CD8-positive, alpha-beta memory T cell (primary cell): Measurements from ENCODE around the gene DEPP1. TPM values are rescaled to one million over a fixed set of nuclear protein-coding genes. Genes with fewer than 3 reads are reported as not detected.

Experiments
- CTCF ChIA-PET: fragments of 350-600 bp; sonication (Branson Sonifier 250); formaldehyde crosslinking; loops from one replicate; lab custom pipeline; 2021; ENCODE audit warnings: antibody characterized with exemption; lab: Charles Lee
- POLR2A ChIA-PET: fragments of 350-600 bp; sonication (Branson Sonifier 250); formaldehyde crosslinking; loops from one replicate; lab custom pipeline; 2021; ENCODE audit warnings: antibody characterized with exemption; lab: Charles Lee
- DNase-seq, 5 donors: peaks; one replicate each; pipeline versions ENCODE4 v3.0.0 to v3.0.0-alpha.2; 2020 to 2022; ENCODE audit warnings: mixed read lengths in 1 of 5
- H3K27ac ChIP-seq: one replicate; pipeline ENCODE4 v1.7.0; 2013; ENCODE audit warnings: low read depth, mild to moderate bottlenecking, low read length, moderate library complexity
- H3K27me3 ChIP-seq: 2 replicates; pipeline ENCODE4 v1.7.0; 2013; ENCODE audit warnings: low read length, mild to moderate bottlenecking; ENCODE audit not compliant: insufficient read depth, poor library complexity, severe bottlenecking
- H3K36me3 ChIP-seq: 2 replicates; pipeline ENCODE4 v1.7.0; 2013; ENCODE audit warnings: mild to moderate bottlenecking, low read length, moderate library complexity; ENCODE audit not compliant: insufficient read depth
- H3K4me1 ChIP-seq: 2 replicates; pipeline ENCODE4 v1.7.0; 2013; ENCODE audit warnings: mild to moderate bottlenecking, low read length, moderate library complexity; ENCODE audit not compliant: insufficient read depth
- H3K4me3 ChIP-seq: 2 replicates; pipeline ENCODE4 v1.7.0; 2013; ENCODE audit warnings: mild to moderate bottlenecking, low read length
- H3K9me3 ChIP-seq: 2 replicates; pipeline ENCODE4 v1.7.0; 2013; ENCODE audit warnings: mild to moderate bottlenecking, low read length
- H3K27ac Mint-ChIP-seq, 8 donors: one replicate each; pipeline ENCODE4 v1.8.0; 2020 to 2021; ENCODE audit warnings: mixed read lengths in 8 of 8, mild to moderate bottlenecking in 6 of 8, inconsistent platforms in 3 of 8, moderate library complexity in 3 of 8
- H3K27me3 Mint-ChIP-seq, 2 donors: one replicate each; pipeline ENCODE4 v1.8.0; 2020 to 2021; ENCODE audit warnings: mixed read lengths in 2 of 2, mild to moderate bottlenecking in 1 of 2, moderate library complexity in 1 of 2
- H3K36me3 Mint-ChIP-seq, 3 donors: one replicate each; pipeline ENCODE4 v1.8.0; 2020 to 2021; ENCODE audit warnings: mixed read lengths in 3 of 3, inconsistent platforms in 1 of 3, mild to moderate bottlenecking in 1 of 3
- H3K4me1 Mint-ChIP-seq, 3 donors: one replicate each; pipeline ENCODE4 v1.8.0; 2020 to 2021; ENCODE audit warnings: mixed read lengths in 3 of 3, inconsistent platforms in 1 of 3, mild to moderate bottlenecking in 1 of 3
- H3K4me3 Mint-ChIP-seq, 7 donors: one replicate each; pipeline ENCODE4 v1.8.0; 2020 to 2021; ENCODE audit warnings: mixed read lengths in 7 of 7, mild to moderate bottlenecking in 6 of 7, moderate library complexity in 4 of 7, inconsistent platforms in 2 of 7
- H3K9me3 Mint-ChIP-seq, 5 donors: one replicate each; pipeline ENCODE4 v1.8.0; 2020 to 2022; ENCODE audit warnings: mixed read lengths in 5 of 5, mild to moderate bottlenecking in 3 of 5, moderate library complexity in 2 of 5, inconsistent platforms in 1 of 5
- polyA plus RNA-seq: library from polyadenylated mRNA; unstranded; fragments of 300-500 nt; fragmentation: Illumina TruSeq; gene quantifications from one replicate; pipeline ENCODE4 v1.2.3, GENCODE V29; 2021
- total RNA-seq, 2 experiments: library from RNA; stranded (reverse); gene quantifications; one replicate each; pipeline ENCODE4 v1.2.3, GENCODE V29; 2021

The DEPP1 gene
- total and polyA plus RNA-seq, 3 experiments from 2014 or later, result 0.11 TPM; not detected in 2

DNA sequence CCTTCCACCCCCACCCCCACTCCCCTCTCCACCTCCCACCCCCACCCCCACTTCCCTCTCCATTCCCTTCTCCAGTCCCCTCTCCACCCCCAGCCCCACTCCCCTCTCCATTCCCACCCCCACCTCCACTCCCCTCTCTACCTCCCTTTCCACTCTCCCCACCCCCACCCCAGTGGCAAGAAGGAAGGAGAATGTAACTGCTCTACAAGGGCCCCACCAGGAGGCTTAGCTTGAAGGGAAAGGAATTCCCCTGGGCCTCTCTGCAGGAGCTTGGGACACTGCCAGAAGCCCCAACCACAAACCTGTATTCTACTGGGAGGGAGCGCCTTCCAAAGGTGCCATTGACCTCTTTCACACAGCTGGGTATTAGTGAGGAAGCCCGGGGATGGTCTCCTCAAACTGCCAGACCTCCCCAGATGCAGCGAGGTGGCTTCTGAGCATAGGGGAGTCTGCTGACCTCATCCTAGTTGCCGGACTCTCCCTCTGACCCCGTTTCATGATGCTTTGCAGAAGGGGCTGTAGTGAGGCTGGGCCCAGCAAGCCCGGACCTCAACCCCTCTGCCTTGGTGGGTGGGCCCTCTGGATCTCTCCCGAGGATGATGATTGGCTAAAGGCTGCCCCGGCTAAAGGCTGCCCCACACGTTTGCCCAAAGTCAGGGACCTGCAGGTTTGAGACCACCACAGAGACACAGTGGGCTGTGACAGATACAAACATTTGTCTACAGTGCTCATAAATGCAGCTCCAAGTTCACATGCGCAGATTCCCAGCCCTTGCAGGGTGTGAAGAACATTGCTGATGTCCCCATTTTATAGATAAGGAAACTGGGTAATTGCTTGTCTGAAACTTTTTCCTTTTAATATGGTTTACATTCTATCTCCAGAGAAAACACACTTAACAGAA is 2.9 kb downstream of the DEPP1 start:
- CTCF ChIA-PET, result interaction anchor here (0.9 to 6.2 kb wide), 4 partner anchors 10 to 43 kb away, joined by 3 to 36 read pairs (median 4); no protein-coding TSS in a partner anchor
- H3K9me3 ChIP-seq, result no peaks in the 10 kb centered on the region
- Mint-ChIP-seq H3K36me3 (no peaks in the 10 kb centered on the region), H3K27ac (peak overlapping the region in 3 of 8 donors; percentile 6 to 35 (median 17)), H3K27me3 (no peaks in the 10 kb centered on the region), H3K9me3 (no peaks in the 10 kb centered on the region), H3K4me1 (peaks cover 2 to 18% (median 9%) of the 10 kb centered on the region in 3 donors), H3K4me3 (peak overlapping the region in 5 of 7 donors; percentile 15 to 50 (median 28))
- H3K36me3 ChIP-seq, result no peaks in the 10 kb centered on the region
- no peak overlapping the region for H3K4me3 ChIP-seq
- no peak for DNase-seq
- POLR2A ChIA-PET, result no interaction called here
- no peaks in the 10 kb centered on the region for H3K27me3 ChIP-seq
- no peak overlapping the region for H3K27ac ChIP-seq
- H3K4me1 ChIP-seq, result peaks cover 15% of the 10 kb centered on the region

GRCh38 chr10:44974628-44975430 is 3.8 kb downstream of the DEPP1 start:
- Mint-ChIP-seq H3K9me3 (no peaks in the 10 kb centered on the region), H3K27ac (peak overlapping the region in 5 of 8 donors; percentile 34 to 92 (median 57)), H3K4me1 (peaks cover 2 to 19% (median 11%) of the 10 kb centered on the region in 3 donors), H3K27me3 (no peaks in the 10 kb centered on the region), H3K4me3 (peak overlapping the region; percentile 50 to 87 (median 72)), H3K36me3 (no peaks in the 10 kb centered on the region)
- ChIA-PET POLR2A (no interaction called here), CTCF (interaction anchor here (0.9 to 6.2 kb wide), 5 partner anchors 9 to 42 kb away, joined by 4 to 36 read pairs (median 7); no protein-coding TSS in a partner anchor)
- H3K36me3 ChIP-seq, result no peaks in the 10 kb centered on the region
- H3K9me3 ChIP-seq, result no peaks in the 10 kb centered on the region
- no peak overlapping the region for H3K27ac ChIP-seq
- peak; percentile 55 to 72 (median 65) for DNase-seq
- peaks cover 15% of the 10 kb centered on the region for H3K4me1 ChIP-seq
- H3K27me3 ChIP-seq, result no peaks in the 10 kb centered on the region
- peak overlapping the region; percentile 44 for H3K4me3 ChIP-seq

GRCh38 chr10:44974082-44974627 is 4.5 kb downstream of the DEPP1 start:
- no peaks in the 10 kb centered on the region for H3K27me3 Mint-ChIP-seq
- ChIA-PET CTCF (interaction anchor here (2.3 to 2.6 kb wide), 2 partner anchors 38 to 42 kb away, joined by 7 to 26 read pairs; no protein-coding TSS in a partner anchor), POLR2A (interaction anchor here (0.6 kb wide), 1 partner anchor 1470 kb away, joined by 6 read pairs; no protein-coding TSS in a partner anchor)

DNA sequence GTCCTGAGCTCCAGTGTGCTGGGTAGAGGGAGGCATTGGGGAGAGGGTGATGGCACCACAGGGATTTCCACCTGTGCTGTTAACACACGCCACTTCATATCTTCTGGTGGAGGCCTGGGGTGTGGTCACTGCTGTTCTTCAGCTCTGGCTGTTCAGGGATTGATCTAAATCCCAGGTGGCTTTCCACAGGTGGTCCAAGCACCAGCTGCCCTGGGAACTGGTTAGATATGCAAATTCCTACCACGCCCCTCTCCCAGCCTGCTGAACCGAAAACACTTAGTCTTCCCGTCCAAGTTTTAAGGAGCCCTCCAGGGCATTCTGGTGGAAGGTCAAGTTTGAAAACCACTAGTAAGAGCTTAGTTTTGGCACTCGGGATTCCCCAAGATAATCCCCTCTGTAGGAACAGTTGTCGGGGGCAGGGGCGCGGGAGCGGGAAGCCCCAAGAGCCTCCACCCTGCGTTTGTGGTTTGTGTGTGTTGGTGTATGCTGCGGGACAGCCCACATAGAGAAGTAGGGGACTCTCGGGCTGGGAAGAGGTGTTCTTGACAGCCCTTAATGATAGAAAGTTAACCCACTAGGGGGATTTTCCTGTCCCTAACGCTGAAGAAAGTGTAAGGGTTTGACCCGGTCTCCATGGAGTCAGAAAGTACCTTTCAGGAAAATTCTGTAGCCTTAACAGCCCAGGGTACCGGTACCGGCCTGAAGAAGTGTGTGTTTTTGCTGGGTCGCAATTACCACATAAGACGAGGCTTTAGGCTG is 5.1 kb downstream of the DEPP1 start:
- peaks cover 28% of the 10 kb centered on the region for H3K4me1 ChIP-seq
- H3K27me3 Mint-ChIP-seq, result no peaks in the 10 kb centered on the region
- H3K4me1 Mint-ChIP-seq, result peaks cover 15 to 32% (median 24%) of the 10 kb centered on the region in 3 donors
- H3K27ac Mint-ChIP-seq, result peak overlapping the region in 2 of 8 donors; percentile 42 to 84
- POLR2A ChIA-PET, result interaction anchor here (0.6 kb wide), 1 partner anchor 1470 kb away, joined by 6 read pairs; no protein-coding TSS in a partner anchor
- H3K36me3 ChIP-seq, result no peaks in the 10 kb centered on the region
- DNase-seq, result no peak
- CTCF ChIA-PET, result interaction anchor here (1.1 to 2.6 kb wide), 3 partner anchors 37 to 41 kb away, joined by 3 to 26 read pairs (median 7); no protein-coding TSS in a partner anchor
- no peaks in the 10 kb centered on the region for H3K9me3 ChIP-seq
- H3K36me3 Mint-ChIP-seq, result no peaks in the 10 kb centered on the region
- H3K27me3 ChIP-seq, result no peaks in the 10 kb centered on the region
- peak overlapping the region in 2 of 7 donors; percentile 27 to 72 for H3K4me3 Mint-ChIP-seq
- no peaks in the 10 kb centered on the region for H3K9me3 Mint-ChIP-seq
- no peak overlapping the region for H3K27ac ChIP-seq
- H3K4me3 ChIP-seq, result no peak overlapping the region

More at GRCh38 chr10:44974082-44974627, 4.5 kb downstream of the DEPP1 start:
- H3K9me3 Mint-ChIP-seq, result no peaks in the 10 kb centered on the region
- H3K27me3 ChIP-seq, result no peaks in the 10 kb centered on the region
- peak overlapping the region in 3 of 8 donors; percentile 34 to 92 (median 57) for H3K27ac Mint-ChIP-seq
- no peaks in the 10 kb centered on the region for H3K36me3 Mint-ChIP-seq
- H3K4me3 ChIP-seq, result peak overlapping the region; percentile 44
- no peaks in the 10 kb centered on the region for H3K36me3 ChIP-seq
- no peak for DNase-seq
- H3K27ac ChIP-seq, result no peak overlapping the region
- peaks cover 8 to 26% (median 18%) of the 10 kb centered on the region in 3 donors for H3K4me1 Mint-ChIP-seq
- H3K4me3 Mint-ChIP-seq, result peak overlapping the region; percentile 50 to 87 (median 72)
- H3K4me1 ChIP-seq, result peaks cover 21% of the 10 kb centered on the region
- no peaks in the 10 kb centered on the region for H3K9me3 ChIP-seq

GRCh38 chr10:44972874-44973306 is 5.7 kb downstream of the DEPP1 start:
- DNase-seq, result no peak
- Mint-ChIP-seq H3K27me3 (no peaks in the 10 kb centered on the region), H3K36me3 (no peaks in the 10 kb centered on the region), H3K9me3 (no peaks in the 10 kb centered on the region), H3K4me1 (peaks cover 21 to 39% (median 30%) of the 10 kb centered on the region in 3 donors), H3K27ac (no peak overlapping the region), H3K4me3 (peak overlapping the region in 1 of 7 donors; percentile 3)
- H3K27me3 ChIP-seq, result no peaks in the 10 kb centered on the region
- POLR2A ChIA-PET, result no interaction called here
- peaks cover 34% of the 10 kb centered on the region for H3K4me1 ChIP-seq
- CTCF ChIA-PET, result interaction anchor here (1.1 to 2.6 kb wide), 3 partner anchors 37 to 40 kb away, joined by 3 to 26 read pairs (median 7); no protein-coding TSS in a partner anchor
- no peak overlapping the region for H3K4me3 ChIP-seq
- no peaks in the 10 kb centered on the region for H3K9me3 ChIP-seq
- H3K27ac ChIP-seq, result no peak overlapping the region
- H3K36me3 ChIP-seq, result no peaks in the 10 kb centered on the region

DNA sequence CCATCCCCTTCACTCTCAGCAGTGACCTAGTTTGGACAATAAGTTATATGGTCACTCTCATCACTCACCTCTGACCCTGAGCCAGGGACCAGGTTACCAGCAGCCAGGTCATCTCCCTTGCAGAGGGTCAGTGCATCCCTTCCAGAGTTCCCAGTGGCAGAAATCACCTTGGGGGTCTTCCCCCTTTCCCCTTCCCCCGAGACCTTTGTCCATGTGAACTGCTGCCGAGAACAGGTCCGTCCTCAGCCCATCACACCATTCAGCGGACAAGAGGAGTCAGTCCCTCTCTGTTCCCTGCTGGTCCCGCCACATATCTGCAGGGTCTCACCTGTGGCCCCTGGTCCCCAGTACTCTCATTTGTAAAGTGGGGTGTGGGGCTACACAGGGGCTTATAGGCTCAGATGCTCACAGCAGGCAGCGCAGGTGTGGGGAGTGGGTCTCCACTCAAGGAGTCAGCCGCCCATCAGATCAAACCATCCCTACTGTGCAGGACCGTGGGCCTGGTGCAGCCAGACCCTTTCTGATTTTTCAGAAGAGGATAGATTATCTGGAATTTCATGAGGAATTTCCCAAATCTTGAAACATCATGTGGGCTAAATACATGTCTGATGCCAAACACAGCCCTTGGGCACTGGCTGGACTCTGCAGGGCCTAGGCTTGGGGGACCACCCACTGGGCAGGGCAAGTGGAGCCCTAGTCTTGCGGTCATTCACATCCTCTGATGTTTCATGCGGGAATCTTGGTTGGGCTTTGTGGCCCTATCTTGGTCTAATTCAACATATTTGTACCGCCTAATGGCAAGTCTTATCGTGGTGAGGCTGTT is 6.5 kb downstream of the DEPP1 start:
- Mint-ChIP-seq H3K27me3 (no peaks in the 10 kb centered on the region), H3K9me3 (no peaks in the 10 kb centered on the region), H3K36me3 (no peaks in the 10 kb centered on the region), H3K4me1 (peaks cover 26 to 45% (median 37%) of the 10 kb centered on the region in 3 donors), H3K27ac (no peak overlapping the region), H3K4me3 (peak overlapping the region in 1 of 7 donors; percentile 3)
- H3K36me3 ChIP-seq, result no peaks in the 10 kb centered on the region
- no peak overlapping the region for H3K4me3 ChIP-seq
- POLR2A ChIA-PET, result no interaction called here
- no peak overlapping the region for H3K27ac ChIP-seq
- CTCF ChIA-PET, result interaction anchor here (2.3 to 2.6 kb wide), 2 partner anchors 36 to 40 kb away, joined by 7 to 26 read pairs; no protein-coding TSS in a partner anchor
- no peaks in the 10 kb centered on the region for H3K27me3 ChIP-seq
- H3K9me3 ChIP-seq, result no peaks in the 10 kb centered on the region
- H3K4me1 ChIP-seq, result peaks cover 41% of the 10 kb centered on the region
- no peak for DNase-seq
